ENCODE results near the gene ZSCAN31. TPM values are rescaled to one million over a fixed set of nuclear protein-coding genes. Genes with fewer than 3 reads are reported as not detected.
A peak's percentile ranks its signal among the peaks of the same experiment; 100 is the strongest.

ZSCAN31 gene
- total and polyA plus RNA-seq, 9 of the 15 experiments (the other 6 are each of a cell fraction or from before 2014, with no cell fraction given), result 3.9 to 12.1 (median 7.0) TPM

DNA sequence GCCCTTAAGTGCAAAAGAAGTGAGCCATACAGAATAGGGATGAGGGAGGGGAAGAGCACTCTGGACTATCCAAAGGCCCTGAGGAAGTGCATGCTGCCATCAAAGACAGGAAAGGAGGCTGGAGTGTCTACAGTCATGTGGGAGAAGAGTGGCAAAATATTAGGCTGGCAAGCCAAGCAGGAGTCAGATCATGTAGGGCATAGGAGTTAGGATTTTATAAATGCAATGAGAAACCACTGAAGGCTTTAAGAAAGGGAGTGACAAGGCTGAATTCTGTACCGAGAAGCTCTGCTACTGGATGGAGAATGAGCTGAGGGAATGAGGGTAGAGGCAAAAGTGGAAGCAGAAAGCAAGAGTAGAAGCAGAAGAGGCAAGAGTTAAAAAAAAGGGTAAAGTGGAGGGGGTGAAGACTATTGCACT, 2.3 kb downstream of the ZSCAN31 start (continued):
- TF ChIP-seq HDAC3 (IDR thresholded peaks at IDR 0.05; ENCODE audit: borderline replicate concordance, partially characterized antibody) (no peak), HIVEP1 (CRISPR knock-in tag; IDR thresholded peaks at IDR 0.05) (no peak), CHCHD3 (CRISPR knock-in tag; IDR thresholded peaks at IDR 0.05) (no peak), ZEB2 (IDR thresholded peaks at IDR 0.05) (0 out of 2 replicates have a peak, but pooled peaks have one; percentile 43), ZBTB17 (CRISPR knock-in tag; IDR thresholded peaks at IDR 0.05) (no peak), MBD2 (IDR thresholded peaks at IDR 0.05; ENCODE audit: borderline replicate concordance, low read depth) (no peak), SMARCA5 (IDR thresholded peaks at IDR 0.05) (peak; percentile 74), SOX6 (IDR thresholded peaks at IDR 0.05) (no peak), ZC3H4 (CRISPR knock-in tag; IDR thresholded peaks at IDR 0.05; ENCODE audit: borderline replicate concordance) (no peak), HMG20A (CRISPR knock-in tag; conservative IDR thresholded peaks at IDR 0.05) (no peak), NFRKB (IDR thresholded peaks at IDR 0.05; ENCODE audit: low read depth) (0 out of 2 replicates have a peak, but pooled peaks have one; percentile 37), NCOA1 (IDR thresholded peaks at IDR 0.05; ENCODE audit: low read depth) (peak; percentile 29; the same call in 1 of the 2 replicates), RCOR1 (IDR thresholded peaks at IDR 0.05; ENCODE audit: borderline replicate concordance in 1 of 2, low read depth in 2 of 2, low read length in 2 of 2) (no peak), PPARD (CRISPR knock-in tag; IDR thresholded peaks at IDR 0.05) (no peak), SREBF2 (CRISPR knock-in tag; IDR thresholded peaks at IDR 0.05) (no peak), ZNF583 (CRISPR knock-in tag; IDR thresholded peaks at IDR 0.05) (no peak), SRF (CRISPR knock-in tag; IDR thresholded peaks at IDR 0.05) (no peak), SAFB2 (IDR thresholded peaks at IDR 0.05; ENCODE audit: borderline replicate concordance, low read depth, low read length, severe bottlenecking) (no peak), PHF21A (IDR thresholded peaks at IDR 0.05; ENCODE audit: borderline replicate concordance, low read depth) (no peak)
- TF ChIP-seq, protein P1, sequence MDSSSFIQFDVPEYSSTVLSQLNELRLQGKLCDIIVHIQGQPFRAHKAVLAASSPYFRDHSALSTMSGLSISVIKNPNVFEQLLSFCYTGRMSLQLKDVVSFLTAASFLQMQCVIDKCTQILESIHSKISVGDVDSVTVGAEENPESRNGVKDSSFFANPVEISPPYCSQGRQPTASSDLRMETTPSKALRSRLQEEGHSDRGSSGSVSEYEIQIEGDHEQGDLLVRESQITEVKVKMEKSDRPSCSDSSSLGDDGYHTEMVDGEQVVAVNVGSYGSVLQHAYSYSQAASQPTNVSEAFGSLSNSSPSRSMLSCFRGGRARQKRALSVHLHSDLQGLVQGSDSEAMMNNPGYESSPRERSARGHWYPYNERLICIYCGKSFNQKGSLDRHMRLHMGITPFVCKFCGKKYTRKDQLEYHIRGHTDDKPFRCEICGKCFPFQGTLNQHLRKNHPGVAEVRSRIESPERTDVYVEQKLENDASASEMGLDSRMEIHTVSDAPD (CRISPR knock-in tag; IDR thresholded peaks at IDR 0.05), result no peak
- TF ChIP-seq, protein P2, sequence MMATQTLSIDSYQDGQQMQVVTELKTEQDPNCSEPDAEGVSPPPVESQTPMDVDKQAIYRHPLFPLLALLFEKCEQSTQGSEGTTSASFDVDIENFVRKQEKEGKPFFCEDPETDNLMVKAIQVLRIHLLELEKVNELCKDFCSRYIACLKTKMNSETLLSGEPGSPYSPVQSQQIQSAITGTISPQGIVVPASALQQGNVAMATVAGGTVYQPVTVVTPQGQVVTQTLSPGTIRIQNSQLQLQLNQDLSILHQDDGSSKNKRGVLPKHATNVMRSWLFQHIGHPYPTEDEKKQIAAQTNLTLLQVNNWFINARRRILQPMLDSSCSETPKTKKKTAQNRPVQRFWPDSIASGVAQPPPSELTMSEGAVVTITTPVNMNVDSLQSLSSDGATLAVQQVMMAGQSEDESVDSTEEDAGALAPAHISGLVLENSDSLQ (IDR thresholded peaks at IDR 0.05), result peak; percentile 33; the same call in 1 of the 2 replicates
- TF ChIP-seq, protein P3, sequence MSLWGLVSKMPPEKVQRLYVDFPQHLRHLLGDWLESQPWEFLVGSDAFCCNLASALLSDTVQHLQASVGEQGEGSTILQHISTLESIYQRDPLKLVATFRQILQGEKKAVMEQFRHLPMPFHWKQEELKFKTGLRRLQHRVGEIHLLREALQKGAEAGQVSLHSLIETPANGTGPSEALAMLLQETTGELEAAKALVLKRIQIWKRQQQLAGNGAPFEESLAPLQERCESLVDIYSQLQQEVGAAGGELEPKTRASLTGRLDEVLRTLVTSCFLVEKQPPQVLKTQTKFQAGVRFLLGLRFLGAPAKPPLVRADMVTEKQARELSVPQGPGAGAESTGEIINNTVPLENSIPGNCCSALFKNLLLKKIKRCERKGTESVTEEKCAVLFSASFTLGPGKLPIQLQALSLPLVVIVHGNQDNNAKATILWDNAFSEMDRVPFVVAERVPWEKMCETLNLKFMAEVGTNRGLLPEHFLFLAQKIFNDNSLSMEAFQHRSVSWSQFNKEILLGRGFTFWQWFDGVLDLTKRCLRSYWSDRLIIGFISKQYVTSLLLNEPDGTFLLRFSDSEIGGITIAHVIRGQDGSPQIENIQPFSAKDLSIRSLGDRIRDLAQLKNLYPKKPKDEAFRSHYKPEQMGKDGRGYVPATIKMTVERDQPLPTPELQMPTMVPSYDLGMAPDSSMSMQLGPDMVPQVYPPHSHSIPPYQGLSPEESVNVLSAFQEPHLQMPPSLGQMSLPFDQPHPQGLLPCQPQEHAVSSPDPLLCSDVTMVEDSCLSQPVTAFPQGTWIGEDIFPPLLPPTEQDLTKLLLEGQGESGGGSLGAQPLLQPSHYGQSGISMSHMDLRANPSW (CRISPR knock-in tag; IDR thresholded peaks at IDR 0.05), result no peak
- TF ChIP-seq, protein P4, sequence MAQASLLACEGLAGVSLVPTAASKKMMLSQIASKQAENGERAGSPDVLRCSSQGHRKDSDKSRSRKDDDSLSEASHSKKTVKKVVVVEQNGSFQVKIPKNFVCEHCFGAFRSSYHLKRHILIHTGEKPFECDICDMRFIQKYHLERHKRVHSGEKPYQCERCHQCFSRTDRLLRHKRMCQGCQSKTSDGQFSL (CRISPR knock-in tag; IDR thresholded peaks at IDR 0.05), result 0 out of 2 replicates have a peak, but pooled peaks have one; percentile 25
- TF ChIP-seq, protein P4 (tag; IDR thresholded peaks at IDR 0.05), result no peak
- TF ChIP-seq, protein P5, sequence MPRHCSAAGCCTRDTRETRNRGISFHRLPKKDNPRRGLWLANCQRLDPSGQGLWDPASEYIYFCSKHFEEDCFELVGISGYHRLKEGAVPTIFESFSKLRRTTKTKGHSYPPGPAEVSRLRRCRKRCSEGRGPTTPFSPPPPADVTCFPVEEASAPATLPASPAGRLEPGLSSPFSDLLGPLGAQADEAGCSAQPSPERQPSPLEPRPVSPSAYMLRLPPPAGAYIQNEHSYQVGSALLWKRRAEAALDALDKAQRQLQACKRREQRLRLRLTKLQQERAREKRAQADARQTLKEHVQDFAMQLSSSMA (CRISPR knock-in tag; IDR thresholded peaks at IDR 0.05), result no peak

Data from K562 (cell line).